Gastroesophageal sphincter (tissue), 4 donors: Measurements from ENCODE around the gene B3GAT1. TPM values are rescaled to one million over a fixed set of nuclear protein-coding genes. Genes with fewer than 3 reads are reported as not detected.

Source experiments
- ATAC-seq: fragments of 150-250 bp; one replicate; pipeline ENCODE4 v1.9.1; 2016; ENCODE audit warnings: mild to moderate bottlenecking, moderate library complexity
- H3K27ac ChIP-seq, 4 donors: fragments of 200-600 bp; sonication (generic) in 3 of 4; 1 replicate in 3 of 4; 2 replicates in 1 of 4; pipeline ENCODE4 v1.5.1; 2016 to 2019
- H3K27me3 ChIP-seq: fragments of 200-600 bp; sonication (generic); one replicate; pipeline ENCODE4 v1.5.1; 2019
- H3K36me3 ChIP-seq, 2 donors: fragments of 200-600 bp; sonication (generic); one replicate each; pipeline ENCODE4 v1.5.1; 2019; ENCODE audit warnings: control low read depth in 1 of 2
- H3K4me1 ChIP-seq, 3 donors: fragments of 200-600 bp; sonication (generic); 1 replicate in 2 of 3; 2 replicates in 1 of 3; pipeline ENCODE4 v1.5.1; 2016 to 2019; ENCODE audit warnings: control low read depth in 2 of 3
- H3K4me3 ChIP-seq, 2 donors: fragments of 200-600 bp; sonication (generic); one replicate each; pipeline ENCODE4 v1.5.1; 2019; ENCODE audit warnings: mild to moderate bottlenecking in 1 of 2, moderate library complexity in 1 of 2
- H3K9me3 ChIP-seq, 3 donors: fragments of 200-600 bp; sonication (generic); one replicate each; pipeline ENCODE4 v1.5.1; 2017 to 2019; ENCODE audit warnings: control low read depth in 2 of 3
- CTCF ChIP-seq, 4 experiments: fragments of 200-600 bp in 2 of 4; fragments of 450-650 bp in 2 of 4; sonication (generic) in 1 of 4; IDR thresholded peaks; one replicate each; pipeline ENCODE4 v1.5.1; 2017 to 2019; ENCODE audit warnings: antibody characterized with exemption in 4 of 4, mild to moderate bottlenecking in 2 of 4, moderate library complexity in 2 of 4
- EP300 ChIP-seq: sonication (generic); formaldehyde crosslinking; IDR thresholded peaks from one replicate; pipeline ENCODE4 v1.6.1; 2017; ENCODE audit warnings: antibody characterized with exemption, mild to moderate bottlenecking
- POLR2A ChIP-seq, 2 donors: fragments of 450-650 bp; IDR thresholded peaks; one replicate each; pipeline ENCODE4 v1.6.1; 2017; ENCODE audit warnings: antibody characterized with exemption in 2 of 2, mild to moderate bottlenecking in 2 of 2, moderate library complexity in 1 of 2
- POLR2AphosphoS5 ChIP-seq: sonication (generic); formaldehyde crosslinking; IDR thresholded peaks from one replicate; pipeline ENCODE4 v1.6.1; 2017; ENCODE audit warnings: antibody characterized with exemption
- WGBS, 2 donors: methylation state at CpG; one replicate each; pipeline ENCODE4 v1.1.5; 2018; ENCODE audit warnings: low coverage in 1 of 2; 5-methylcytosine and 5-hydroxymethylcytosine counted together
- total RNA-seq, 4 donors: library from RNA; depleted of rRNA; stranded (reverse); fragments of >200 nt; gene quantifications; one replicate each; pipeline ENCODE4 v1.1.0, GENCODE V29; 2016

B3GAT1 gene
- total RNA-seq, 4 donors from 2014 or later: 0.08 to 0.52 (median 0.29) TPM

GRCh38 chr11:134393638-134394037, 18.4 kb downstream of the B3GAT1 start:
- peaks cover 54% of the 10 kb centered on the region for H3K27me3 ChIP-seq
- 80% methylated on average over 1 of the region's 14 CpGs; no CpG with 5 or more reads in 1 of the 2 donors for WGBS, 2 donors
- no peaks in the 10 kb centered on the region for H3K4me1 ChIP-seq
- no peak overlapping the region for H3K27ac ChIP-seq
- H3K9me3 ChIP-seq: no peaks in the 10 kb centered on the region
- peak in 1 of 4 experiments; percentile 41 for TF ChIP-seq CTCF (IDR thresholded peaks at IDR 0.05)
- no peak for TF ChIP-seq POLR2AphosphoS5
- H3K4me3 ChIP-seq: no peak overlapping the region
- no peaks in the 10 kb centered on the region for H3K36me3 ChIP-seq
- ATAC-seq: no peak

DNA sequence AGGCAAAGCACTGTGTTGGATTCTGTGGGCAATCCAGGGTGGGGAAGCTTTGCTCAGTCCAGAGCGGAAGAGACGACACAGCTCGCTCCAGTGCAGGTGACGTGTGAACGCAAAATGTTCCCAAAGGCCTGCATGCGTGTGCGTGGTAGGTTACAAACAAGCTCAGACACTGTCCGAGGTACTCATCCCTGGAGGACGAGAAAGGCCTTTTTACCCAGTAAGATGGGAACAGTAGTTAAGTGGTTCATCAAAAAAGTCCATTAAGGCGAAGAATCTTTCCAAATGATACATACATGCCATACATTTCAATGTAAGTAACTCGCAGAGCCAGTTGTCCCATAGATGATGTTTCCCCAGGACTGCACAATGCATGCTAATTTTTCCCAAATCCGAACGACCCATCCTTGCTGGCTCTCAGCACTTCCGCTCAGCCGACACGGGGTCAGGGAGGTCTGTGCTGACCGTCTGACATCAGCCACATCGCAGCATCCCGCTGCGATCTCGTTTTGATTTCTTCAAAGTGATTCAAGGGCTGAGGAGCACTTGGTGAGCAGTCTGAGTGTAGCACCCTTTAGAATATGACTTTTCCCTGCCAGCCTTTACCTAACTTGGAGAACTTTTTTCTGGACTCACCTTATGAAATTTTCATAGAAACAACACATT, 19.0 kb downstream of the B3GAT1 start:
- no peak for ATAC-seq
- no peaks in the 10 kb centered on the region for H3K9me3 ChIP-seq
- H3K4me1 ChIP-seq: no peaks in the 10 kb centered on the region
- H3K4me3 ChIP-seq: no peak overlapping the region
- no peak for TF ChIP-seq CTCF (IDR thresholded peaks at IDR 0.05)
- no peak for TF ChIP-seq POLR2A (IDR thresholded peaks at IDR 0.05)
- TF ChIP-seq EP300: no peak
- TF ChIP-seq POLR2AphosphoS5: no peak
- WGBS, 2 donors: 78 to 83% methylated on average over 11 to 19 of the region's 21 CpGs
- peaks cover 49% of the 10 kb centered on the region for H3K27me3 ChIP-seq
- H3K36me3 ChIP-seq: no peaks in the 10 kb centered on the region
- H3K27ac ChIP-seq: no peak overlapping the region

DNA sequence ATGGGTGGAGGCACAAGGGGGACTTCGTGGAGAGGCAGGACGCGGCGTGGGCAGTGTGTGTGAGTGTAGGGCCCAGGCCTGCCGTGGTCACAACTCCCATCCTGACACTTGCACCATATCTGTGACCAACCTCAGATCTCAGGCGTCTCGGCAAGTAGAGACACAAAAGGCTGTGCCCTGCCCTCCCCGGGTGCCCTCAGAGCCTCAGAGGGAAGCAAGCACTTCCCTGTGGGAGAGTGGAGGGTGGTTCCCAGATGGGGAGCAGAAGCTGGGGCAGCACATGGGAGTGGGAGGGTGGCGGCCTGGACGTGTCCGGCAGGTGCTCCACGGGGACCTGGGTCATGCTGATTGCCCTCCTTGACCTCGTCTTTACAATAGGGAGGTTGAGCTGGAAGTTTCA, 20.4 kb downstream of the B3GAT1 start:
- H3K9me3 ChIP-seq: no peaks in the 10 kb centered on the region
- H3K4me3 ChIP-seq: no peak overlapping the region
- TF ChIP-seq POLR2A (IDR thresholded peaks at IDR 0.05) (no peak), CTCF (IDR thresholded peaks at IDR 0.05) (no peak), POLR2AphosphoS5 (no peak), EP300 (no peak)
- 72% methylated on average over 6 of the region's 13 CpGs; no CpG with 5 or more reads in 1 of the 2 donors for WGBS, 2 donors
- no peaks in the 10 kb centered on the region for H3K4me1 ChIP-seq
- no peaks in the 10 kb centered on the region for H3K36me3 ChIP-seq
- no peak overlapping the region for H3K27ac ChIP-seq
- H3K27me3 ChIP-seq: peaks cover 51% of the 10 kb centered on the region
- ATAC-seq: no peak

DNA sequence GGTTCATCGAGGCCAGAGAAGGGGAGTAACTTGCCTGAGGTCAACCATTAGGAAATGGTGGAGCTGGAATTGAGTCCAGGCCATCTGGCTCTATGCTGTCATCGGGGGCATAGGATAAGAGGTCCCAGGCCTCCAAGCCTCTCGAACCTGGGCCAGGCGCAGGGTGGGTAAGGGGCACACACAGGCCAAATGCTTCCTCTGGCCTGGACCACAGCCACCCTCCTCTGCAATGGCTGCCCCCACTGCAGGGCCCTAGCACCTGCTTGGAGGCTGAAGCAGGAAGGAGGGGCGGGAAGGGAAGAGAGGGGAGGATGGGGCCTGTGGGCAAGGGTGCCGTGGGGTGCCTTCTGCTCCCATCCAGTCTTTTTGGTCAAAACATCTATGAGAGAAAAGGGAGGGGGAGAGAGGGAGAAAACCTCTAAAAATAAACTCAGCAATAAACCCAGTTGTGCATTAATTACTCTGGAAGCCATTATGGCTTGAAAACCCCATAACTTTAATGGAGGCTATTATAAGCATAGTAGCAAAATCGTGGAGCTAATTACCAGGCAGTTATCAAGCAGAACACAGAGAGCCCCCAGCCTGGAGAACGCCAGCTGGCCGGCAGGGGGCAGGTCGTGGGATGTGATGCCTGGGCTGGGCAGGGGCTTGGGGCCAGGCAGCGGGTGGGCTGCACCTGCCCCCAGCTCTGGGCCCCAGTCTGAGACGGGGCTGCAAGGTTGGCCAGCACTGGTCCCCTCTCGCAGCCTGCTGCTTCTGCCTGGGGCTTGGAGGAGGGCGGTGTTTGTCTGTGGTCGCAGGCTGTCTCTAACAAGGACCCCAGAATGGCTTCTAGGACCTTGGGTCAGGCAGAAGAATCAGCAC, 21.1 kb downstream of the B3GAT1 start:
- no peaks in the 10 kb centered on the region for H3K36me3 ChIP-seq
- no peak for ATAC-seq
- H3K4me1 ChIP-seq: no peaks in the 10 kb centered on the region
- peaks cover 57% of the 10 kb centered on the region for H3K27me3 ChIP-seq
- 20 to 85% methylated on average over 1 to 5 of the region's 15 CpGs for WGBS, 2 donors
- TF ChIP-seq POLR2A (IDR thresholded peaks at IDR 0.05) (no peak), CTCF (IDR thresholded peaks at IDR 0.05) (no peak), EP300 (no peak), POLR2AphosphoS5 (no peak)
- no peak overlapping the region for H3K4me3 ChIP-seq
- H3K27ac ChIP-seq: no peak overlapping the region
- H3K9me3 ChIP-seq: no peaks in the 10 kb centered on the region
